ENCODE measurements around the gene MAGED2. TPM values are rescaled to one million over a fixed set of nuclear protein-coding genes. Genes with fewer than 3 reads are reported as not detected.

MAGED2 gene
- total RNA-seq, 4 donors from 2014 or later, result 79.6 to 123 (median 95.2) TPM

DNA sequence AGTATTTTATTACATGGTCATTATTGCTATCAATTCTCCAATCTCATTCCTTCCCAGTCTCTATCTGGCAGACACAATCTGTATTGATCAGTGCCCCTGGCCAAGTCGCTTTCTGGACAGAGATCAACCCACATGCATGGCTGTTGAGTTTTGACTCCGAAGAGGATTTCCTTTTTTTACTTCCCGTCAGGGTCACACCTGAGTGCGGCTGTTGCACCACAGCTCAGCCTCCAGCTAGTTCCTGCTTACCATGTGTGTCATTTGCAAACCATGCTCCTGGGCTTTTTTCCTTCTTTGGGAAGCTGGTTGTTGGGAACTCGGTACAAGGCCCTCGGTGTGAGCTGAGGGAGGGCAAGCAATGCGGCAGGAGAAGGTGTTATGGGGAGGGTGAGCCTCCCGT, 11.7 kb downstream of the MAGED2 start:
- DNase-seq (ENCODE audit: low spot score) (no peak), ATAC-seq (ENCODE audit: low FRiP score) (no peak)
- TF ChIP-seq, protein P1, sequence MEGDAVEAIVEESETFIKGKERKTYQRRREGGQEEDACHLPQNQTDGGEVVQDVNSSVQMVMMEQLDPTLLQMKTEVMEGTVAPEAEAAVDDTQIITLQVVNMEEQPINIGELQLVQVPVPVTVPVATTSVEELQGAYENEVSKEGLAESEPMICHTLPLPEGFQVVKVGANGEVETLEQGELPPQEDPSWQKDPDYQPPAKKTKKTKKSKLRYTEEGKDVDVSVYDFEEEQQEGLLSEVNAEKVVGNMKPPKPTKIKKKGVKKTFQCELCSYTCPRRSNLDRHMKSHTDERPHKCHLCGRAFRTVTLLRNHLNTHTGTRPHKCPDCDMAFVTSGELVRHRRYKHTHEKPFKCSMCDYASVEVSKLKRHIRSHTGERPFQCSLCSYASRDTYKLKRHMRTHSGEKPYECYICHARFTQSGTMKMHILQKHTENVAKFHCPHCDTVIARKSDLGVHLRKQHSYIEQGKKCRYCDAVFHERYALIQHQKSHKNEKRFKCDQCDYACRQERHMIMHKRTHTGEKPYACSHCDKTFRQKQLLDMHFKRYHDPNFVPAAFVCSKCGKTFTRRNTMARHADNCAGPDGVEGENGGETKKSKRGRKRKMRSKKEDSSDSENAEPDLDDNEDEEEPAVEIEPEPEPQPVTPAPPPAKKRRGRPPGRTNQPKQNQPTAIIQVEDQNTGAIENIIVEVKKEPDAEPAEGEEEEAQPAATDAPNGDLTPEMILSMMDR (IDR thresholded peaks at IDR 0.05), result no peak

DNA sequence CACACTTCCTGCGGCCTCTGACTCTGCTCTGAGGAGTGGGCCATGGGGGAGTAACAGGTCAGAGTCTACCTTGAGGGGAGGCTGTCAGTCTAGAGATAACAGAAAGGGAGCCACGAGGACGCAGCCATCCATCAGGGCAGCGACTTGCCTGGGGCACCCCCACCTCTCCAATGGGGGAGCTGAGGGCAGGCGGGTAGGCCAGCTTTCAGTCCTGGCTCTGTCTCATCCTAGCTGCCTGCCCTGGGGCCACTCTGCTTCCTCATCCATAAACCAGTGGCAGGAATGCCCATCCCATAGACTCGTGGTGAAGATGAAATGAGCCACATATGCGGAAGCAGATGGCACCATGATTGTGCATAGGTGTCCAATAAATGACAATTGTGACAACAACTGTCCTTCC, 13.2 kb downstream of the MAGED2 start:
- TF ChIP-seq, protein P1 (IDR thresholded peaks at IDR 0.05), result no peak
- no peak for ATAC-seq (ENCODE audit: low FRiP score)
- DNase-seq (ENCODE audit: low spot score), result no peak

GRCh38 chrX:54821310-54821709, 13.8 kb downstream of the MAGED2 start:
- no peak for DNase-seq (ENCODE audit: low spot score)
- no peak for ATAC-seq (ENCODE audit: low FRiP score)
- TF ChIP-seq, protein P1 (IDR thresholded peaks at IDR 0.05), result no peak

GRCh38 chrX:54824195-54824594, 16.6 kb downstream of the MAGED2 start:
- DNase-seq (ENCODE audit: low spot score) (no peak), ATAC-seq (ENCODE audit: low FRiP score) (no peak)
- TF ChIP-seq, protein P1 (IDR thresholded peaks at IDR 0.05), result no peak

DNA sequence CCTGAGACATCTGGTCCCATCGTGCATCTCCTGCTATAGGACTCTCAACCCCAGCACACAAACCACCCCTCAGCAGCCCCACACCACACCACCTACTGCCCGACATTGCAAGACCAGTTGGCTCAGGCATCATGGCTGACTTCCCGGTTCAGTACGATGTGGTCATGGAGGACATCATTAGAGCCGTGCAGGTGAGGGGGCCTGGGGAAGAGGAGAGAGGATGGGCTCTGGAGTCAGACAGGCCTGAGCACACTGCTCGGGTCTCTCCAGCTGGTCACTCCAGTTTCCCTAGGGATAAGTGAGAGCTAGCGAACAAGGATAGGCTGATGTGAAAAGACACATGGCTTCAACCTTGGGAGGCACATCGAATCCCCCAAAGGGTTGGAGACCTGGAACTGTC, 17.2 kb downstream of the MAGED2 start:
- ATAC-seq (ENCODE audit: low FRiP score) (no peak), DNase-seq (ENCODE audit: low spot score) (no peak)
- TF ChIP-seq, protein P1 (IDR thresholded peaks at IDR 0.05), result no peak

DNA sequence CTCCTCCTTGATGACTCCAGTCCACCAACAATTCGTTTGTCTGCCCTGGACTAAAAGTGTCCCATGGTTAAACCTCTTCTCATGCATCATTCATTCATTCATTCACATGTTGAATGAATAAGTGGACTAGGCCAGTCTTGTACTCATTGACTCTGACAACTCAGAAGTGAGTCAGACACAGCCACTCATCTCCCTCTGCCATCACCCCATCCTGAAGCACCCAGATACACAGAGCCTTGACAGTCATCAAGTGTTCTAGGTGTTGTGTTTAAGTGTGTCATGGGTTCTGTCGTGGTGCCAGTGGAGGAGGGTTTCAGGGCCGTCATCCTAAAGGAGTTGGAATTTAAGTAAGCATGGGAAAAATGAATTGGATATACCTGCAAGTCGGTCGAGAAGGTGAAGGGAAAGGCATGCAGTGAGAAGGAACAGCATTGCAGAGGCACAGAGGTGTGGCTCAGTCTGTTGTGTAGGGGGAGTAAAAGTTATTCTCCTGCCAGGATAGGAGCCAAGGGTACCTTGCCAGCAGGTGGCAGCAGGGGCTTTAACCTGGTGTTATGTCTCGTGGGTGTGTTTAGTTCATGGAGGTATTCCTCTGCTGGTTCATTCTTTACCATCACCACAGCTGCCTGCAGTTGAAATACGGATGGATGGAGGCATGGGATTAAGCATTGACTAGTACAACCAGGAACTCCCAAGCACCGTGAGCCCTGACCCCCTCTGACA, 18.3 kb downstream of the MAGED2 start:
- DNase-seq (ENCODE audit: low spot score) (no peak), ATAC-seq (ENCODE audit: low FRiP score) (no peak)
- TF ChIP-seq, protein P1 (IDR thresholded peaks at IDR 0.05), result no peak

GRCh38 chrX:54826598-54826997, 19.1 kb downstream of the MAGED2 start:
- TF ChIP-seq, protein P1 (IDR thresholded peaks at IDR 0.05), result no peak
- DNase-seq (ENCODE audit: low spot score) (no peak), ATAC-seq (ENCODE audit: low FRiP score) (no peak)

Measured in omental fat pad (tissue), 4 donors.